ENCODE results near the gene CREG2.
A peak's percentile ranks its signal among the peaks of the same experiment; 100 is the strongest.

Gene CREG2

DNA sequence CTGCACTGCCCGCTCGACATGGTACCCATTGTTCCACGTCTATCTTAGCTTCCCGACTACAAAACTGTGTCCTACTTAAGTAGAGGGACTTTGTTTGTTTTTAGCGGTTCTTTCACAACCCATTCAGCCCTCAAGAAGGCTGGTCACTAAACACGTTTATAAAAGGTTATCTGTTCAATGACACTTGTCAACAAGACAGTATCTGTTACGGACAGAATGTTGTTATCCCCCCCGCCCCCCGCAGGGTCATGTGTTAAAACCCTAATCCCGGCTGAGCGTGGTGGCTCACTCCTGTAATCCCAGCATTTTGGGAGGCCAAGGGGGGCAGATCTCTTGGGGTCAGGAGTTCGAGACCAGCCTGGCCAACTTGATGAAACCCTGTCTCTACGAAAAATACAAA lies 40.4 kb upstream of the CREG2 start:
- DNase-seq (ENCODE audit: insufficient read length, low spot score) (no peak), FAIRE-seq (no peak)
- no peak for TF ChIP-seq POLR2AphosphoS5 (IDR thresholded peaks at IDR 0.05; ENCODE audit: low read depth, low read length)
- TF ChIP-seq POU2F2 (IDR thresholded peaks at IDR 0.05; ENCODE audit: low read depth, low read length): no peak
- TF ChIP-seq POLR2A (IDR thresholded peaks at IDR 0.05; ENCODE audit: low read depth, low read length): no peak
- TF ChIP-seq PAX5 (IDR thresholded peaks at IDR 0.05; ENCODE audit: insufficient read depth, low read length, severe bottlenecking): no peak
- no peak for TF ChIP-seq TAF1 (IDR thresholded peaks at IDR 0.05; ENCODE audit: low read depth, low read length)
- no peak for TF ChIP-seq SPI1 (IDR thresholded peaks at IDR 0.05; ENCODE audit: low read depth, low read length)

DNA sequence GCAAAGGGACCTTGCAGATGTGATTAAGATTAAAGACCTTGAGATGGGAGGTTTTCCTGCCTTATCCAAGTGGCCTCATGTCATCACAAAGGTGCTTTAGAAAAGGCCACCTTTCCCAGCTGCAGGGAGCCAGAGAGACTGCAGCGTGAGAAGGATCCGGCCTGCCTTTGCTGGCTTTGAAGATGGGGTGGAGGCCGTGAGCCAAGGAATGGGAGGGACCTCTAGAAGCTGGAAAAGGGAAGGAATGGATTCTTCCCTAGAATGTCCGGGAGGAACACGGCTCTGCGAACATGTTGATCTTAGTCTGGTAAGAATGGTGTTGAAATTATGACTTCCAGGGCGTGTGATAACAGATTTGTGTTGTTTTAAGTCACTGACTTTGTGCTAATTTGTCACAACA lies 39.9 kb upstream of the CREG2 start:
- DNase-seq (ENCODE audit: insufficient read length, low spot score) (no peak), FAIRE-seq (no peak)
- no peak for TF ChIP-seq POU2F2 (IDR thresholded peaks at IDR 0.05; ENCODE audit: low read depth, low read length)

DNA sequence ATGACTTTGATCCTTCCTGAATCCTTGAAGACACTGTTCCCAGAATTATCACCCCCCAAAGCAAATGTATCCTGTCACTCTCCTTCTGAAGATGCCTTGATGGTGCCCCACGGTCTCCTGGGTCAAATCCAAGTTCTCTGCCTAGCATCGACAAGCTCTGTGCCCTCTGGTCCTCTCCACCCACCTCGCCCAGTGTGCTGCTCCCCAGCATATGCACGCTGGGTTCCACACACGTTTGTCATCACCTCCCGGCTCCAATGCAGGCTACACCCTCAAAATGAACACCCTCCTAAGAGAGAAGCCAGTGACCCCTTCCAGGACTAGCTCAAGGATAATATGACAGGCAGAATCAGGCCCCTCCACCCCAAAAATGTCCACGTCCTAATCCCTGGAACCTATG lies 39.5 kb upstream of the CREG2 start:
- no peak for FAIRE-seq
- no peak for DNase-seq (ENCODE audit: insufficient read length, low spot score)
- TF ChIP-seq POLR2AphosphoS5 (IDR thresholded peaks at IDR 0.05; ENCODE audit: low read depth, low read length): no peak
- TF ChIP-seq TAF1 (IDR thresholded peaks at IDR 0.05; ENCODE audit: low read depth, low read length): no peak
- TF ChIP-seq SPI1 (IDR thresholded peaks at IDR 0.05; ENCODE audit: low read depth, low read length): no peak
- no peak for TF ChIP-seq POLR2A (IDR thresholded peaks at IDR 0.05; ENCODE audit: low read depth, low read length)

- TF ChIP-seq TAF1 (IDR thresholded peaks at IDR 0.05; ENCODE audit: low read depth, low read length) (no peak), POU2F2 (IDR thresholded peaks at IDR 0.05; ENCODE audit: low read depth, low read length) (no peak), SPI1 (IDR thresholded peaks at IDR 0.05; ENCODE audit: low read depth, low read length) (no peak), PAX5 (IDR thresholded peaks at IDR 0.05; ENCODE audit: insufficient read depth, low read length, severe bottlenecking) (no peak), POLR2A (IDR thresholded peaks at IDR 0.05; ENCODE audit: low read depth, low read length) (no peak), POLR2AphosphoS5 (IDR thresholded peaks at IDR 0.05; ENCODE audit: low read depth, low read length) (no peak)
- FAIRE-seq: no peak
- no peak for DNase-seq (ENCODE audit: insufficient read length, low spot score)
Observed at GRCh38 chr2:101420623-101421022, 33.3 kb upstream of the CREG2 start.

DNA sequence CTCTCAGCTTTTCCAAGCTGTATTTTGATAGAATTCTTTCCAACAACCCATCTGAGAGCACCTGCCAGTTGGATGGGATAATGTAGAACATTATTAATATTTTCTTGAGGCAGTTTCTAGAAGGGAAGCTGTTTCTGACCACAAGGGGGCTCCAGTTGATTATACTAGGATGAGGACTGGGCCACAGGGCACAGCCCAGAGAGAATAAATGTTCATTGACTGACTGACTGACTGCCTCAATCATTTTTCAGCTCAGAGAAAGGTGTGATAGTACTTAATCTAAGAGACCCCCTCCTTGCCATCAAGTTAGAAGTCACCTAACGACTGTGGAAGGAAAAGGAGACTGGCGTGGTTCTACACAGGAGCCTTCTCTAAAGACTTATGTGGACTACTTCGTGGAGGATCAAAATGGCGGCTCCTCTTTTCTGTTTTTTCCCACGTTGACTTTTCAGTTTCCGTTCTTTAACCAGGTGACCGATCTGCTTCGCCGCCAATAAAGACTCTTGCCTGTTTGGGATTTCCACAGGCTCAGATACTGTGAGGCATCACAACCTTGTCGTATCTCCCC lies 31.9 kb upstream of the CREG2 start:
- TF ChIP-seq SPI1 (IDR thresholded peaks at IDR 0.05; ENCODE audit: low read depth, low read length) (no peak), POU2F2 (IDR thresholded peaks at IDR 0.05; ENCODE audit: low read depth, low read length) (no peak), POLR2A (IDR thresholded peaks at IDR 0.05; ENCODE audit: low read depth, low read length) (no peak)
- DNase-seq (ENCODE audit: insufficient read length, low spot score) (peak; percentile 47), FAIRE-seq (peak; percentile 38)

- DNase-seq (ENCODE audit: insufficient read length, low spot score): no peak
- no peak for FAIRE-seq
- TF ChIP-seq PAX5 (IDR thresholded peaks at IDR 0.05; ENCODE audit: insufficient read depth, low read length, severe bottlenecking) (no peak), SPI1 (IDR thresholded peaks at IDR 0.05; ENCODE audit: low read depth, low read length) (no peak), POU2F2 (IDR thresholded peaks at IDR 0.05; ENCODE audit: low read depth, low read length) (no peak), POLR2AphosphoS5 (IDR thresholded peaks at IDR 0.05; ENCODE audit: low read depth, low read length) (no peak), POLR2A (IDR thresholded peaks at IDR 0.05; ENCODE audit: low read depth, low read length) (no peak)
Observed at GRCh38 chr2:101418460-101419095, 31.3 kb upstream of the CREG2 start.

DNA sequence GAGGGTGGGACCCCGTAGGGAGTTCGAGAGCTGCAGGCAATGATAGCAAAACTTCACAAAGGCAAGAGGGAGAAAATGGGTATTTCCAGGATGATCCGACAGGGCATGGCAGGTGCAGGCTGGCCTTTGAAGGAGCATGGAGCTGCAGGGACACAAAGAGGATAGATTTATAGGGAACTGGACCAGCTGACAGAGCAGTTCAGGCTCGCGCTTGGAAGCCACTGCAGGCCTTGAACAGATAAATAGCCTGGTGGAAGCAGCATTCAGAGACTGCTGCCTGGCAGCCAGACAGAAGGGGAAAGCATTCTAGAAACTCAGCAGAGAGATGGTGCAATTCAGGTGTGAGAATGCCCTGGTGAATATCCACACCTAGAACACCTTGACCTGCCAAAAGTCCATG lies 29.3 kb upstream of the CREG2 start:
- FAIRE-seq (no peak), DNase-seq (ENCODE audit: insufficient read length, low spot score) (no peak)

DNA sequence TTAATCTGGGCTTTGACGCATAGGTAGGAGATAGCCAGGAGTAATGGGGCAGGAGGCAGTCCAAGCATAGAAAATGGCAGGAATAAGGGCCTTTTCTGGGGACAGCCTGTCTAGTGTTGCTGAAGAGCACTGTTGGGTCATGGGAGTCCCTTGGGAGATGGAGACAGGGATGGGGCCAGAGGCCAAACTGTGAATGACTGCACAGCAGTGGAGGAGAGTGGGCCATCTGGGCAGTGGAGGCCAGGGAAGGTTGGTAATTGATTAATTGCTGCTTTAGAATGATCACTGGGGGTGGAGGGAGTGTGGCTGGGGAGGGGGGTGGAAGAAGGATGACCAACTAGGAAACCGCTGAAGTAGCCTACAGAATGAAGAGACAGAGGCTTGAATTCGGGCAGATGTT lies 28.6 kb upstream of the CREG2 start:
- DNase-seq (ENCODE audit: insufficient read length, low spot score) (no peak), FAIRE-seq (no peak)
- no peak for TF ChIP-seq TAF1 (IDR thresholded peaks at IDR 0.05; ENCODE audit: low read depth, low read length)
- no peak for TF ChIP-seq SPI1 (IDR thresholded peaks at IDR 0.05; ENCODE audit: low read depth, low read length)

More for the DNA sequence above, 29.3 kb upstream of the CREG2 start:
- no peak for TF ChIP-seq POLR2A (IDR thresholded peaks at IDR 0.05; ENCODE audit: low read depth, low read length)
- no peak for TF ChIP-seq POLR2AphosphoS5 (IDR thresholded peaks at IDR 0.05; ENCODE audit: low read depth, low read length)
- no peak for TF ChIP-seq PAX5 (IDR thresholded peaks at IDR 0.05; ENCODE audit: insufficient read depth, low read length, severe bottlenecking)
- TF ChIP-seq POU2F2 (IDR thresholded peaks at IDR 0.05; ENCODE audit: low read depth, low read length): no peak
- no peak for TF ChIP-seq TAF1 (IDR thresholded peaks at IDR 0.05; ENCODE audit: low read depth, low read length)
- no peak for TF ChIP-seq SPI1 (IDR thresholded peaks at IDR 0.05; ENCODE audit: low read depth, low read length)

- no peak for TF ChIP-seq POLR2AphosphoS5 (IDR thresholded peaks at IDR 0.05; ENCODE audit: low read depth, low read length)
- TF ChIP-seq TAF1 (IDR thresholded peaks at IDR 0.05; ENCODE audit: low read depth, low read length): no peak
- no peak for TF ChIP-seq PAX5 (IDR thresholded peaks at IDR 0.05; ENCODE audit: insufficient read depth, low read length, severe bottlenecking)
- TF ChIP-seq SPI1 (IDR thresholded peaks at IDR 0.05; ENCODE audit: low read depth, low read length): no peak
- no peak for TF ChIP-seq POU2F2 (IDR thresholded peaks at IDR 0.05; ENCODE audit: low read depth, low read length)
- no peak for TF ChIP-seq POLR2A (IDR thresholded peaks at IDR 0.05; ENCODE audit: low read depth, low read length)
- DNase-seq (ENCODE audit: insufficient read length, low spot score): no peak
- FAIRE-seq: no peak
Observed at GRCh38 chr2:101415220-101415619, 27.9 kb upstream of the CREG2 start.

GRCh38 chr2:101412092-101412694 lies 24.9 kb upstream of the CREG2 start:
- TF ChIP-seq POU2F2 (IDR thresholded peaks at IDR 0.05; ENCODE audit: low read depth, low read length) (no peak), PAX5 (IDR thresholded peaks at IDR 0.05; ENCODE audit: insufficient read depth, low read length, severe bottlenecking) (no peak), TAF1 (IDR thresholded peaks at IDR 0.05; ENCODE audit: low read depth, low read length) (no peak)
- FAIRE-seq (no peak), DNase-seq (ENCODE audit: insufficient read length, low spot score) (no peak)

Data from GM12891 (cell line).